Adrenal gland (tissue), 5 donors: ENCODE results near the gene LTN1.

ENCODE experiments used
- CTCF ChIP-seq, 6 experiments: fragments of 450-650 bp in 4 of 6; fragments of 200-600 bp in 2 of 6; sonication (generic) in 1 of 6; IDR thresholded peaks; 1 replicate in 5 of 6; 2 replicates in 1 of 6; pipeline versions ENCODE4 v1.5.1 to v1.8.0; 2016 to 2021; ENCODE audit warnings: antibody characterized with exemption in 6 of 6, mild to moderate bottlenecking in 2 of 6, moderate library complexity in 1 of 6
- POLR2A ChIP-seq, 2 donors: fragments of 450-650 bp; IDR thresholded peaks; one replicate each; pipeline ENCODE4 v1.6.1; 2017; ENCODE audit warnings: antibody characterized with exemption in 2 of 2, mild to moderate bottlenecking in 2 of 2, moderate library complexity in 1 of 2
- donor health status: DM: no; HTN: no; CAD: no.

GRCh38 chr21:28992526-28993292, at the start of gene LTN1:
- TF ChIP-seq CTCF (IDR thresholded peaks at IDR 0.05): no peak
- peak; percentile 9 to 73 for TF ChIP-seq POLR2A (IDR thresholded peaks at IDR 0.05)
